Natural killer cell (primary cell): ENCODE data around the gene PLGRKT. TPM values are rescaled to one million over a fixed set of nuclear protein-coding genes. Genes with fewer than 3 reads are reported as not detected.
"Not testable (repeated sequence)": the region's sequence is repeated elsewhere in the genome, so short reads cannot be mapped to it uniquely, and the experiment has no call there.

Experiments used
- ATAC-seq, 3 donors: fragments of 150-1000 bp in 2 of 3; fragments of 200-7000 bp in 1 of 3; cut with Tn5 transposase; 1 replicate in 1 of 3; 2 replicates in 2 of 3; pipeline ENCODE4 v1.10.0; 2021; ENCODE audit warnings: mild to moderate bottlenecking in 2 of 3, moderate library complexity in 2 of 3
- DNase-seq, 2 donors: peaks; one replicate each; pipeline versions ENCODE4 v3.0.0 to v3.0.0-alpha.2; 2013 to 2021; ENCODE audit warnings: mixed read lengths in 1 of 2
- H3K27ac ChIP-seq: one replicate; pipeline ENCODE4 v1.5.1; 2013; ENCODE audit warnings: mild to moderate bottlenecking, low read length
- H3K27me3 ChIP-seq: one replicate; pipeline ENCODE4 v1.6.1; 2013; ENCODE audit warnings: low read length; ENCODE audit not compliant: control insufficient read depth, insufficient read depth
- H3K36me3 ChIP-seq: one replicate; pipeline ENCODE4 v1.6.1; 2013; ENCODE audit warnings: low read length; ENCODE audit not compliant: control insufficient read depth, insufficient read depth
- H3K4me1 ChIP-seq: one replicate; pipeline ENCODE4 v1.6.1; 2013; ENCODE audit warnings: low read length; ENCODE audit not compliant: control insufficient read depth, insufficient read depth
- H3K4me3 ChIP-seq: one replicate; pipeline ENCODE4 v1.5.1; 2013; ENCODE audit warnings: low read length
- H3K9me3 ChIP-seq: one replicate; pipeline ENCODE4 v1.6.1; 2013; ENCODE audit warnings: low read length; ENCODE audit not compliant: control insufficient read depth, insufficient read depth
- H3K27ac Mint-ChIP-seq, 2 donors: one replicate each; pipeline ENCODE4 v1.8.0; 2022; ENCODE audit warnings: mild to moderate bottlenecking in 2 of 2, mixed read lengths in 2 of 2, moderate library complexity in 1 of 2
- H3K27me3 Mint-ChIP-seq, 2 donors: one replicate each; pipeline ENCODE4 v1.8.0; 2022; ENCODE audit warnings: low read depth in 2 of 2, mixed read lengths in 2 of 2
- H3K36me3 Mint-ChIP-seq: one replicate; pipeline ENCODE4 v1.8.0; 2022; ENCODE audit warnings: mixed read lengths
- H3K4me1 Mint-ChIP-seq, 2 donors: one replicate each; pipeline ENCODE4 v1.8.0; 2022; ENCODE audit warnings: mixed read lengths in 2 of 2
- H3K4me3 Mint-ChIP-seq: one replicate; pipeline ENCODE4 v1.8.0; 2022; ENCODE audit warnings: mild to moderate bottlenecking, moderate library complexity, mixed read lengths
- H3K9me3 Mint-ChIP-seq, 2 donors: one replicate each; pipeline ENCODE4 v1.8.0; 2022; ENCODE audit warnings: mixed read lengths in 2 of 2
- CTCF ChIP-seq: fragments of 200-600 bp; IDR thresholded peaks from one replicate; pipeline ENCODE4 v1.8.0; 2022; ENCODE audit warnings: antibody characterized with exemption
- WGBS: methylation state at CpG from one replicate; pipeline ENCODE4 v1.1.7; 2013; ENCODE audit warnings: missing lambda C conversion rate; ENCODE audit not compliant: insufficient coverage; 5-methylcytosine and 5-hydroxymethylcytosine counted together
- intact Hi-C: fragments of 100-400 bp; cut with micrococcal nuclease; formaldehyde crosslinking; loops from one replicate; pipeline ENCODE4 v1.14.2; 2022
- total RNA-seq, 4 donors: library from RNA; stranded (reverse); fragments of 120-200 nt in 1 of 4; gene quantifications; one replicate each; pipeline versions ENCODE4 v1.2.3 to v1.2.4, GENCODE V29; 2013 to 2022

The PLGRKT gene
- total RNA-seq, 3 donors from 2014 or later (not counting 1 experiment from before 2014, with no cell fraction given): 14.7 to 17.8 (median 17.3) TPM

GRCh38 chr9:5479994-5480694, 42.4 kb upstream of the PLGRKT start:
- intact Hi-C loops: no loop called here
- no peaks in the 10 kb centered on the region for H3K36me3 Mint-ChIP-seq
- H3K27ac Mint-ChIP-seq: no peak overlapping the region
- H3K27me3 Mint-ChIP-seq: peaks cover 7 to 10% of the 10 kb centered on the region in 2 donors
- H3K36me3 ChIP-seq: no peaks in the 10 kb centered on the region
- WGBS: no CpG with 5 or more reads among the region's 3 CpGs
- no peaks in the 10 kb centered on the region for H3K9me3 Mint-ChIP-seq
- ATAC-seq (no peak), DNase-seq (no peak)
- H3K4me3 Mint-ChIP-seq: no peak overlapping the region
- no peak overlapping the region for H3K4me3 ChIP-seq
- TF ChIP-seq CTCF: no peak
- no peaks in the 10 kb centered on the region for H3K9me3 ChIP-seq
- peaks cover 1 to 6% of the 10 kb centered on the region in 2 donors for H3K4me1 Mint-ChIP-seq
- H3K4me1 ChIP-seq: no peaks in the 10 kb centered on the region
- H3K27me3 ChIP-seq: no peaks in the 10 kb centered on the region
- H3K27ac ChIP-seq: no peak overlapping the region

- intact Hi-C loops: no loop called here
- no peaks in the 10 kb centered on the region for H3K4me1 ChIP-seq
- no peaks in the 10 kb centered on the region for H3K27me3 ChIP-seq
- H3K9me3 ChIP-seq: no peaks in the 10 kb centered on the region
- ATAC-seq (no peak), DNase-seq (no peak)
- no peak overlapping the region for H3K27ac ChIP-seq
- Mint-ChIP-seq H3K27me3 (peaks cover 10 to 12% of the 10 kb centered on the region in 2 donors), H3K9me3 (no peaks in the 10 kb centered on the region), H3K36me3 (no peaks in the 10 kb centered on the region), H3K4me1 (peaks cover 8 to 14% of the 10 kb centered on the region in 2 donors), H3K4me3 (no peak overlapping the region), H3K27ac (no peak overlapping the region)
- H3K4me3 ChIP-seq: no peak overlapping the region
- TF ChIP-seq CTCF: no peak
- 64% methylated on average over 2 of the region's 2 CpGs for WGBS
- H3K36me3 ChIP-seq: no peaks in the 10 kb centered on the region
Observed at GRCh38 chr9:5478206-5478605, 40.5 kb upstream of the PLGRKT start.

- ATAC-seq, H3K27ac Mint-ChIP-seq, H3K9me3 Mint-ChIP-seq, H3K9me3 ChIP-seq, H3K4me1 ChIP-seq, H3K27me3 ChIP-seq, H3K4me3 ChIP-seq, H3K4me3 Mint-ChIP-seq, H3K36me3 Mint-ChIP-seq, H3K27ac ChIP-seq, intact Hi-C loops, H3K36me3 ChIP-seq, DNase-seq, H3K27me3 Mint-ChIP-seq: not testable (repeated sequence)
- WGBS: 82% methylated on average over 1 of the region's 2 CpGs
- H3K4me1 Mint-ChIP-seq: peaks cover 8 to 14% of the 10 kb centered on the region in 2 donors
Observed at GRCh38 chr9:5475611-5476010, 37.9 kb upstream of the PLGRKT start.

- intact Hi-C loops: no loop called here
- no peaks in the 10 kb centered on the region for H3K9me3 ChIP-seq
- peaks cover 0 to 5% of the 10 kb centered on the region in 2 donors for H3K27me3 Mint-ChIP-seq
- TF ChIP-seq CTCF: no peak
- peaks cover 8 to 14% of the 10 kb centered on the region in 2 donors for H3K4me1 Mint-ChIP-seq
- H3K27ac ChIP-seq: no peak overlapping the region
- no peaks in the 10 kb centered on the region for H3K27me3 ChIP-seq
- no peak overlapping the region for H3K27ac Mint-ChIP-seq
- H3K4me3 ChIP-seq: no peak overlapping the region
- 94% methylated on average over 2 of the region's 3 CpGs for WGBS
- H3K4me1 ChIP-seq: no peaks in the 10 kb centered on the region
- no peak for ATAC-seq
- no peak for DNase-seq
- peaks cover 15% of the 10 kb centered on the region for H3K36me3 Mint-ChIP-seq
- peaks cover 22% of the 10 kb centered on the region for H3K36me3 ChIP-seq
- no peak overlapping the region for H3K4me3 Mint-ChIP-seq
- no peaks in the 10 kb centered on the region for H3K9me3 Mint-ChIP-seq
Observed at GRCh38 chr9:5470816-5471215, 33.1 kb upstream of the PLGRKT start.
